WI38 (cell line): Measurements from ENCODE around the gene GALNT13.

Source experiments
- H3K4me3 ChIP-seq: 2 replicates; pipeline ENCODE4 v1.5.1; 2011; ENCODE audit warnings: low read depth, mild to moderate bottlenecking, control low read depth, low read length
- CTCF ChIP-seq: IDR thresholded peaks from 2 replicates; pipeline ENCODE4 v1.5.1; 2012; ENCODE audit warnings: low read depth, mild to moderate bottlenecking, control low read depth, low read length

The GALNT13 gene

GRCh38 chr2:153972412-153972811, 100.7 kb downstream of the GALNT13 start:
- no peak for TF ChIP-seq CTCF
- no peak overlapping the region for H3K4me3 ChIP-seq

GRCh38 chr2:153986488-153987229, 114.9 kb downstream of the GALNT13 start:
- no peak for TF ChIP-seq CTCF

GRCh38 chr2:153990771-153991170, 119.0 kb downstream of the GALNT13 start:
- TF ChIP-seq CTCF, result no peak
- no peak overlapping the region for H3K4me3 ChIP-seq

More at GRCh38 chr2:153986488-153987229, 114.9 kb downstream of the GALNT13 start:
- H3K4me3 ChIP-seq, result no peak overlapping the region

GRCh38 chr2:154013514-154013913, 141.8 kb downstream of the GALNT13 start:
- TF ChIP-seq CTCF, result no peak

GRCh38 chr2:154015233-154015632, 143.5 kb downstream of the GALNT13 start:
- no peak overlapping the region for H3K4me3 ChIP-seq
- TF ChIP-seq CTCF, result no peak

More at GRCh38 chr2:154013514-154013913, 141.8 kb downstream of the GALNT13 start:
- no peak overlapping the region for H3K4me3 ChIP-seq

- no peak overlapping the region for H3K4me3 ChIP-seq
- no peak for TF ChIP-seq CTCF
Observed at GRCh38 chr2:154029504-154029903, 157.8 kb downstream of the GALNT13 start.

GRCh38 chr2:154032220-154032619, 160.5 kb downstream of the GALNT13 start:
- H3K4me3 ChIP-seq, result no peak overlapping the region
- no peak for TF ChIP-seq CTCF
